ENCODE results near the gene ACAD10. TPM values are rescaled to one million over a fixed set of nuclear protein-coding genes. Genes with fewer than 3 reads are reported as not detected.

The ACAD10 gene
- total and polyA plus RNA-seq, 12 donors: 14.7 to 65.5 (median 40.7) TPM

- H3K4me3 ChIP-seq: no peak overlapping the region
- H3K36me3 ChIP-seq (replicated peaks in 1 of 2): peaks cover 0 to 25% of the 10 kb centered on the region in 2 donors
- no peak for TF ChIP-seq CTCF (IDR thresholded peaks at IDR 0.05)
- no peak for TF ChIP-seq POLR2A (IDR thresholded peaks at IDR 0.05)
- WGBS, 4 donors: 90 to 96% (median 93%) methylated on average over 4 to 5 of the region's 5 CpGs
- peaks cover 12 to 39% of the 10 kb centered on the region in 2 donors for H3K4me1 ChIP-seq (replicated peaks in 1 of 2)
- H3K27me3 ChIP-seq: no peaks in the 10 kb centered on the region
- no peak for DNase-seq
- no peak overlapping the region for H3K27ac ChIP-seq
- no peaks in the 10 kb centered on the region for H3K9me3 ChIP-seq (replicated peaks in 1 of 3)
- intact Hi-C loops (cut with DNase I): no loop called here
Measured at GRCh38 chr12:111640506-111640905, 45.3 kb upstream of the ACAD10 start.

GRCh38 chr12:111642681-111643426 lies 43.0 kb upstream of the ACAD10 start:
- Histone ChIP-seq H3K27me3 (no peaks in the 10 kb centered on the region), H3K9me3 (replicated peaks in 1 of 3) (no peaks in the 10 kb centered on the region), H3K27ac (peak overlapping the region in 2 of 5 donors; percentile 39 to 79), H3K36me3 (replicated peaks in 1 of 2) (peaks cover 0 to 47% of the 10 kb centered on the region in 2 donors), H3K4me1 (replicated peaks in 1 of 2) (peaks cover 0 to 22% of the 10 kb centered on the region in 2 donors), H3K4me3 (no peak overlapping the region)
- TF ChIP-seq CTCF (IDR thresholded peaks at IDR 0.05) (no peak), POLR2A (IDR thresholded peaks at IDR 0.05) (no peak)
- intact Hi-C loops (cut with DNase I): no loop called here
- no peak for DNase-seq
- WGBS, 4 donors: 59 to 75% (median 70%) methylated on average over 4 of the region's 4 CpGs

GRCh38 chr12:111643427-111643826 lies 42.4 kb upstream of the ACAD10 start:
- TF ChIP-seq CTCF (IDR thresholded peaks at IDR 0.05): no peak
- no peak for TF ChIP-seq POLR2A (IDR thresholded peaks at IDR 0.05)
- WGBS, 4 donors: 46 to 65% (median 56%) methylated on average over 3 of the region's 3 CpGs
- Histone ChIP-seq H3K27ac (peak overlapping the region in 3 of 5 donors; percentile 39 to 79 (median 41)), H3K4me1 (replicated peaks in 1 of 2) (peaks cover 0 to 19% of the 10 kb centered on the region in 2 donors), H3K4me3 (no peak overlapping the region), H3K27me3 (no peaks in the 10 kb centered on the region), H3K9me3 (replicated peaks in 1 of 3) (no peaks in the 10 kb centered on the region), H3K36me3 (replicated peaks in 1 of 2) (peaks cover 0 to 49% of the 10 kb centered on the region in 2 donors)
- intact Hi-C loops (cut with DNase I): no loop called here
- DNase-seq: peak in 6 of 7 donors; percentile 35 to 61 (median 42)

GRCh38 chr12:111645433-111645832 lies 40.4 kb upstream of the ACAD10 start:
- Histone ChIP-seq H3K9me3 (replicated peaks in 1 of 3) (no peaks in the 10 kb centered on the region), H3K4me3 (no peak overlapping the region), H3K36me3 (replicated peaks in 1 of 2) (peaks cover 0 to 65% of the 10 kb centered on the region in 2 donors), H3K4me1 (replicated peaks in 1 of 2) (peaks cover 0 to 17% of the 10 kb centered on the region in 2 donors), H3K27me3 (no peaks in the 10 kb centered on the region), H3K27ac (no peak overlapping the region)
- intact Hi-C loops (cut with DNase I): no loop called here
- TF ChIP-seq CTCF (IDR thresholded peaks at IDR 0.05): no peak
- no peak for TF ChIP-seq POLR2A (IDR thresholded peaks at IDR 0.05)
- WGBS, 4 donors: 95 to 98% (median 97%) methylated on average over 5 of the region's 5 CpGs
- no peak for DNase-seq

Measured in adrenal gland (tissue), 12 donors.